HCT116 (cell line): ENCODE data around the gene ANKIB1. TPM values are rescaled to one million over a fixed set of nuclear protein-coding genes. Genes with fewer than 3 reads are reported as not detected.

Source experiments
- ATAC-seq: fragments of 200-7000 bp; cut with Tn5 transposase; 2 replicates; pipeline ENCODE4 v1.9.1; 2020; ENCODE audit warnings: mild to moderate bottlenecking, moderate library complexity
- BruUV-seq: library from RNA; stranded (reverse); fragments of 400-500 nt; replicated peaks from 2 replicates; lab custom pipeline; 2021; lab: Mats Ljungman, UMichigan
- CTCF ChIA-PET: fragments of 300-600 bp; sonication (Branson Sonifier 250); formaldehyde crosslinking; loops from one replicate; lab custom pipeline; 2021; ENCODE audit warnings: antibody characterized with exemption; lab: Charles Lee
- POLR2A ChIA-PET: fragments of 300-600, 350-600 bp; sonication (Branson Sonifier 250); formaldehyde crosslinking; loops from one replicate; lab custom pipeline; 2021; ENCODE audit warnings: antibody characterized with exemption; lab: Charles Lee
- RAD21 ChIA-PET, 2 experiments: fragments of 300-600 bp; sonication (Branson Sonifier 250); formaldehyde crosslinking; loops; one replicate each; lab custom pipeline; 2023; ENCODE audit warnings: low total read pairs in 2 of 2; ENCODE audit not compliant: uncharacterized antibody in 2 of 2, unreplicated experiment in 2 of 2, low non-redundant PET in 1 of 2; lab: Charles Lee
- DNase-seq: peaks from one replicate; pipeline ENCODE4 v3.0.0-alpha.2; 2010; ENCODE audit warnings: low read depth, low spot score
- H2AFZ ChIP-seq: fragments of 200-600 bp; shearing (Covaris generic), sonication (generic); 2 replicates; pipeline ENCODE4 v1.6.1; 2017; ENCODE audit warnings: low read depth, mixed run types, mixed read lengths, antibody characterized with exemption, low read length; ENCODE audit not compliant: poor library complexity, severe bottlenecking
- H3K27ac ChIP-seq: 2 replicates; pipeline ENCODE4 v1.5.1; 2012; ENCODE audit warnings: low read depth, low read length
- H3K27me3 ChIP-seq: fragments of 200-600 bp; sonication (generic); 2 replicates; pipeline ENCODE4 v1.6.1; 2016; ENCODE audit warnings: mixed run types, low read length, mixed read lengths; ENCODE audit not compliant: insufficient read depth
- H3K36me3 ChIP-seq, 2 experiments: fragments of 200-500 bp in 1 of 2; fragments of 200-600 bp in 1 of 2; sonication (Bioruptor generic) in 1 of 2; sonication (generic) in 1 of 2; 2 replicates each; pipeline versions ENCODE4 v1.5.1 to v1.6.1; 2014 to 2016; ENCODE audit warnings: low read length in 2 of 2, inconsistent platforms in 1 of 2, mixed read lengths in 1 of 2, mixed run types in 1 of 2; ENCODE audit not compliant: insufficient read depth in 2 of 2, control insufficient read depth in 1 of 2
- H3K4me1 ChIP-seq, 2 experiments: fragments of 200-600 bp in 1 of 2; sonication (generic) in 1 of 2; 2 replicates each; pipeline versions ENCODE4 v1.5.1 to v1.6.1; 2012 to 2017; ENCODE audit warnings: low read length in 2 of 2, inconsistent platforms in 1 of 2, mild to moderate bottlenecking in 1 of 2, mixed read lengths in 1 of 2, mixed run types in 1 of 2, moderate library complexity in 1 of 2; ENCODE audit not compliant: insufficient read depth in 2 of 2, control insufficient read depth in 1 of 2
- H3K4me2 ChIP-seq: fragments of 200-600 bp; sonication (generic); 2 replicates; pipeline ENCODE4 v1.6.1; 2017; ENCODE audit warnings: mixed run types, low read length, mixed read lengths
- H3K4me3 ChIP-seq, 2 experiments: fragments of 200-600 bp in 1 of 2; sonication (generic) in 1 of 2; replicated peaks in 1 of 2; 2 replicates each; pipeline ENCODE4 v1.5.1; 2011 to 2016; ENCODE audit warnings: low read length in 2 of 2, control low read depth in 1 of 2, low read depth in 1 of 2, mild to moderate bottlenecking in 1 of 2, mixed read lengths in 1 of 2, mixed run types in 1 of 2
- H3K79me2 ChIP-seq: fragments of 200-600 bp; sonication (generic); 2 replicates; pipeline ENCODE4 v1.6.1; 2017; ENCODE audit warnings: mild to moderate bottlenecking, mixed run types, low read length, moderate library complexity, mixed read lengths; ENCODE audit not compliant: insufficient read depth
- H3K9ac ChIP-seq: fragments of 200-600 bp; sonication (generic); 2 replicates; pipeline ENCODE4 v1.6.1; 2016; ENCODE audit warnings: low read length, mixed read lengths
- H3K9me2 ChIP-seq: fragments of 200-600 bp; sonication (generic), shearing (Covaris generic); 2 replicates; pipeline ENCODE4 v1.6.1; 2017; ENCODE audit warnings: mixed run types, mild to moderate bottlenecking, moderate library complexity; ENCODE audit not compliant: insufficient read depth
- H3K9me3 ChIP-seq, 2 experiments: fragments of 200-500 bp in 1 of 2; fragments of 200-600 bp in 1 of 2; sonication (Bioruptor generic) in 1 of 2; sonication (generic) in 1 of 2; 2 replicates each; pipeline ENCODE4 v1.6.1; 2014 to 2017; ENCODE audit warnings: low read length in 2 of 2, mixed read lengths in 2 of 2, inconsistent platforms in 1 of 2, low read depth in 1 of 2, mild to moderate bottlenecking in 1 of 2, mixed run types in 1 of 2, moderate library complexity in 1 of 2; ENCODE audit not compliant: control insufficient read depth in 1 of 2, insufficient read depth in 1 of 2
- H4K20me1 ChIP-seq: fragments of 200-600 bp; sonication (generic), shearing (Covaris generic); 2 replicates; pipeline ENCODE4 v1.6.1; 2017; ENCODE audit warnings: mixed run types, mild to moderate bottlenecking, moderate library complexity; ENCODE audit not compliant: insufficient read depth
- ATF3 ChIP-seq: IDR thresholded peaks from 2 replicates; pipeline ENCODE4 v1.6.1; 2012
- CEBPB ChIP-seq: IDR thresholded peaks from 2 replicates; pipeline ENCODE4 v1.6.1; 2012; ENCODE audit warnings: low read depth
- ELF1 ChIP-seq: IDR thresholded peaks from 2 replicates; pipeline ENCODE4 v1.6.1; 2012; ENCODE audit warnings: low read depth, borderline replicate concordance
- EZH2phosphoT487 ChIP-seq: fragments of 200-600 bp; IDR thresholded peaks from 2 replicates; pipeline ENCODE4 v1.6.1; 2018; ENCODE audit warnings: antibody characterized with exemption, borderline replicate concordance
- FOSL1 ChIP-seq: IDR thresholded peaks from 2 replicates; pipeline ENCODE4 v1.6.1; 2012; ENCODE audit warnings: low read depth
- POLR2A ChIP-seq: IDR thresholded peaks from 2 replicates; pipeline ENCODE4 v1.7.0; 2011; ENCODE audit warnings: borderline replicate concordance; ENCODE audit not compliant: insufficient read depth, insufficient read length; ENCODE audit errors: extremely low read depth
- REST ChIP-seq: IDR thresholded peaks from 2 replicates; pipeline ENCODE4 v1.6.1; 2012; ENCODE audit warnings: low read depth
- TCF7L2 ChIP-seq: IDR thresholded peaks from 2 replicates; pipeline ENCODE4 v1.7.0; 2011; ENCODE audit warnings: borderline replicate concordance, inconsistent platforms; ENCODE audit not compliant: insufficient read depth, insufficient read length; ENCODE audit errors: extremely low read depth
- intact Hi-C: fragments of 100-400 bp; cut with micrococcal nuclease; formaldehyde crosslinking; loops from 2 replicates; pipeline ENCODE4 v1.10.0; 2022
- total RNA-seq: library from RNA; stranded (reverse); gene quantifications from one replicate; pipeline ENCODE4 v1.2.1, GENCODE V29; 2021; ENCODE audit not compliant: unreplicated experiment

Gene ANKIB1
- total RNA-seq, 1 experiment from 2014 or later, result 41.2 TPM

GRCh38 chr7:92250603-92251002 lies 4.8 kb downstream of the ANKIB1 start (continued):
- TF ChIP-seq REST (no peak), TCF7L2 (no peak), ATF3 (no peak), FOSL1 (no peak), ELF1 (no peak), POLR2A (no peak), EZH2phosphoT487 (no peak), CEBPB (no peak)

- ChIA-PET RAD21 (no interaction called here), POLR2A (interaction anchor here (1.4 kb wide), 1 partner anchor 9 kb away, joined by 4 read pairs; no protein-coding TSS in a partner anchor), CTCF (no interaction called here)
- H3K27me3 ChIP-seq, result no peaks in the 10 kb centered on the region
- DNase-seq, result no peak
- ATAC-seq, result no peak
- H3K36me3 ChIP-seq, result peaks cover 0 to 7% of the 10 kb centered on the region in 2 experiments; a peak in 1 of 4 replicates
- no TSS peak for BruUV-seq
- TF ChIP-seq TCF7L2, result no peak
- no peak overlapping the region for H2AFZ ChIP-seq
- H3K9ac ChIP-seq, result no peak overlapping the region
- no peaks in the 10 kb centered on the region for H3K9me2 ChIP-seq
- H3K4me2 ChIP-seq, result no peak overlapping the region
- no peaks in the 10 kb centered on the region for H3K9me3 ChIP-seq
- H3K27ac ChIP-seq, result no peak overlapping the region
- H3K4me3 ChIP-seq, result no peak overlapping the region
- peaks cover 94% of the 10 kb centered on the region for H3K79me2 ChIP-seq
- intact Hi-C loops, result no loop called here
- peaks cover 8 to 20% of the 10 kb centered on the region in 2 experiments; a peak in 3 of 4 replicates for H3K4me1 ChIP-seq
- H4K20me1 ChIP-seq, result no peaks in the 10 kb centered on the region
Measured at GRCh38 chr7:92251181-92251580, 5.4 kb downstream of the ANKIB1 start.
